OCI-LY7 (cell line): ENCODE data around the gene UGT1A4.

Source experiments
- EZH2phosphoT487 ChIP-seq: fragments of 200-600 bp; sonication (generic); IDR thresholded peaks from 2 replicates; pipeline ENCODE4 v1.6.1; 2018; ENCODE audit warnings: low read depth, borderline replicate concordance, mild to moderate bottlenecking, mixed run types, antibody characterized with exemption, low read length, moderate library complexity, mixed read lengths
- TF ChIP-seq, protein P1 (sequence below): fragments of 200-600 bp; sonication (generic); conservative IDR thresholded peaks from 2 replicates; pipeline ENCODE4 v1.5.1; 2014; ENCODE audit warnings: mild to moderate bottlenecking, antibody characterized with exemption, low read length, moderate library complexity, mixed read lengths

DNA sequence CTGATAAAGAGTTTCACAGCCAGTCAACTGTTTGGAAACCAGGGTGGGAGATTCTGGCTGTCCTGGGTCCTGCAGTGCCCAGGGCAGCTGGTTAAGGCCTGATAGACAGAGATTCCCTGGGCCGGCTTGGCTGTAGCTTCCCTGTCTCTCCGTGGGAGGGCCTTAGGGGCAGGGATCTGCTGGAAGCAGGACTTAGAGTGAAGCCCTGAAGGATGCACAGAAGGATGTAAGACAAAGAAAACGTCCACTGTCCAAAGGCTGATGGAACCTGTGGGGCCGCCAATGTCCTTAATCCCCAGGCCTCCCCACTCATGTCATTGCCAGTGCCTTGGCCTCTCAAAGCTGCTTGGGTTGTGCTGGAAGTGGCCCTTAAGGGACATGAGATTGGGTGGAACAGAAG is 92.6 kb downstream of the UGT1A4 start:
- TF ChIP-seq, protein P1, sequence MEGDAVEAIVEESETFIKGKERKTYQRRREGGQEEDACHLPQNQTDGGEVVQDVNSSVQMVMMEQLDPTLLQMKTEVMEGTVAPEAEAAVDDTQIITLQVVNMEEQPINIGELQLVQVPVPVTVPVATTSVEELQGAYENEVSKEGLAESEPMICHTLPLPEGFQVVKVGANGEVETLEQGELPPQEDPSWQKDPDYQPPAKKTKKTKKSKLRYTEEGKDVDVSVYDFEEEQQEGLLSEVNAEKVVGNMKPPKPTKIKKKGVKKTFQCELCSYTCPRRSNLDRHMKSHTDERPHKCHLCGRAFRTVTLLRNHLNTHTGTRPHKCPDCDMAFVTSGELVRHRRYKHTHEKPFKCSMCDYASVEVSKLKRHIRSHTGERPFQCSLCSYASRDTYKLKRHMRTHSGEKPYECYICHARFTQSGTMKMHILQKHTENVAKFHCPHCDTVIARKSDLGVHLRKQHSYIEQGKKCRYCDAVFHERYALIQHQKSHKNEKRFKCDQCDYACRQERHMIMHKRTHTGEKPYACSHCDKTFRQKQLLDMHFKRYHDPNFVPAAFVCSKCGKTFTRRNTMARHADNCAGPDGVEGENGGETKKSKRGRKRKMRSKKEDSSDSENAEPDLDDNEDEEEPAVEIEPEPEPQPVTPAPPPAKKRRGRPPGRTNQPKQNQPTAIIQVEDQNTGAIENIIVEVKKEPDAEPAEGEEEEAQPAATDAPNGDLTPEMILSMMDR, result no peak
- no peak for TF ChIP-seq EZH2phosphoT487
